Measurements from ENCODE around the gene CTIF. TPM values are rescaled to one million over a fixed set of nuclear protein-coding genes. Genes with fewer than 3 reads are reported as not detected.

Gene CTIF
- total and polyA plus RNA-seq, 10 donors = 5.2 to 39.2 (median 18.5) TPM

DNA sequence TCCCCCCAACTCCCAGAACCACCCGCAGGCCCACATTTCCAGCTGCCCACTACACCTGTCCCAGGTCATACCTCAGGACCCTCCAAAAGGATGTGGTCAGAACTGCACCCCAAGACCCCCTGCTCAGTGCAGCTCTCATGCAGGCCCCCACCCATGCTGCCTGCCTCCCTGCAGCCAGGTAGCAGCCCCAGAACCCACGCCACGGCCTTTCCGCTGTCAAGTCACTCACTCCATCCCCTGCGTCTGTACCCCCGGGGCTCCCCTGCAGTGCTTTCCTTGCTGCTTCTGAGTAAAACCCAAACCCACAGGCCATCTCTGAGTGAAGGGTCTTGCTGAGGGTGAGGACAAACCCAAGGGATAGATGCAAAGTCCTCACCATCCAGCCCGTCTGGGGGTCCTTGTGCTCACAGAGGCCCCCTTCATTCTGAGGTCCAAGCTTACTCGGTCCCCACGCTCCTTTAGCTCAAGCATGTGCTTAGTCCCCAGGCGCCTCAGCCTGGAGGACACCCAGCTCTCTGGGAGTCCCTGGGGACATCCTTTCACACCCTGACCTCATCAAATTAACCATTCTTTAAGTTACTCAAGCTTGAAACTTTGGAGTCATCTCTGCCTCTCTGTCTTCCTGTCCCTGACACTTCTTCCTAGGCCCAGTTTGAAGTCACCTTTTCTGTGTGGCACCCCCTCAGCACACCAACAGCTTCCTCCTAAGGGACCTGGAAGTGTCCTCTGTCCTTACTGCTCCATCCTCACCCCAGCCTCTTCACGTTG lies 281.8 kb downstream of the CTIF start:
- peak; percentile 75 for DNase-seq
- WGBS, 5 donors = 70 to 83% (median 81%) methylated on average over 11 of the region's 11 CpGs

DNA sequence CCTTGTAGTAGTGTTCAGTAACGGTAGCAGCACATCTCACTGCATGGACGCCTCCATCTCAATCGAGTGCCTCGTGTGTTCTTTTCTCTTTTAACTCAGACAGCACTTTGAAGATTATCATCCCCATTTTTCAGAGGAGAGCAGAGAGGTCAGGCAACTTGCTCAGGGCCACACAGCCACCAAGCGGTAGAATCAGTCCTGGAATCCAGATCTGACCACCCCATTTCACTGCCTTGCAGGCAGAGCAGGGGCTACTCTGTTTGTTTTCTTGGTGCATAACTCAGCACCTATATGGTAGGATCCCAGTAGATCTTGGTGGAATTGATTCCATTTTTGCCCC lies 282.4 kb downstream of the CTIF start:
- H3K4me3 ChIP-seq = no peak overlapping the region
- TF ChIP-seq POLR2AphosphoS5 (IDR thresholded peaks at IDR 0.05) (no peak), POLR2A (IDR thresholded peaks at IDR 0.05) (no peak)
- TF ChIP-seq, protein P1, sequence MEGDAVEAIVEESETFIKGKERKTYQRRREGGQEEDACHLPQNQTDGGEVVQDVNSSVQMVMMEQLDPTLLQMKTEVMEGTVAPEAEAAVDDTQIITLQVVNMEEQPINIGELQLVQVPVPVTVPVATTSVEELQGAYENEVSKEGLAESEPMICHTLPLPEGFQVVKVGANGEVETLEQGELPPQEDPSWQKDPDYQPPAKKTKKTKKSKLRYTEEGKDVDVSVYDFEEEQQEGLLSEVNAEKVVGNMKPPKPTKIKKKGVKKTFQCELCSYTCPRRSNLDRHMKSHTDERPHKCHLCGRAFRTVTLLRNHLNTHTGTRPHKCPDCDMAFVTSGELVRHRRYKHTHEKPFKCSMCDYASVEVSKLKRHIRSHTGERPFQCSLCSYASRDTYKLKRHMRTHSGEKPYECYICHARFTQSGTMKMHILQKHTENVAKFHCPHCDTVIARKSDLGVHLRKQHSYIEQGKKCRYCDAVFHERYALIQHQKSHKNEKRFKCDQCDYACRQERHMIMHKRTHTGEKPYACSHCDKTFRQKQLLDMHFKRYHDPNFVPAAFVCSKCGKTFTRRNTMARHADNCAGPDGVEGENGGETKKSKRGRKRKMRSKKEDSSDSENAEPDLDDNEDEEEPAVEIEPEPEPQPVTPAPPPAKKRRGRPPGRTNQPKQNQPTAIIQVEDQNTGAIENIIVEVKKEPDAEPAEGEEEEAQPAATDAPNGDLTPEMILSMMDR (IDR thresholded peaks at IDR 0.05 in 8 of 11, conservative IDR thresholded peaks at IDR 0.05 in 3 of 11) = no peak
- intact Hi-C loops (cut with DNase I; ENCODE audit: low total_unique reads) = no loop called here

More for the DNA sequence above, 281.8 kb downstream of the CTIF start:
- intact Hi-C loops (cut with DNase I; ENCODE audit: low total_unique reads) = no loop called here
- Histone ChIP-seq H3K4me3 (no peak overlapping the region), H3K4me1 (peaks cover 0 to 27% (median 7%) of the 10 kb centered on the region in 6 donors), H3K27ac (no peak overlapping the region), H3K9me3 (no peaks in the 10 kb centered on the region), H3K27me3 (replicated peaks in 1 of 7) (no peaks in the 10 kb centered on the region), H3K36me3 (peaks cover 0 to 34% (median 0%) of the 10 kb centered on the region in 6 donors)
- TF ChIP-seq POLR2AphosphoS5 (IDR thresholded peaks at IDR 0.05) (no peak), POLR2A (IDR thresholded peaks at IDR 0.05) (no peak)
- TF ChIP-seq, protein P1 (IDR thresholded peaks at IDR 0.05 in 8 of 11, conservative IDR thresholded peaks at IDR 0.05 in 3 of 11) = no peak

DNA sequence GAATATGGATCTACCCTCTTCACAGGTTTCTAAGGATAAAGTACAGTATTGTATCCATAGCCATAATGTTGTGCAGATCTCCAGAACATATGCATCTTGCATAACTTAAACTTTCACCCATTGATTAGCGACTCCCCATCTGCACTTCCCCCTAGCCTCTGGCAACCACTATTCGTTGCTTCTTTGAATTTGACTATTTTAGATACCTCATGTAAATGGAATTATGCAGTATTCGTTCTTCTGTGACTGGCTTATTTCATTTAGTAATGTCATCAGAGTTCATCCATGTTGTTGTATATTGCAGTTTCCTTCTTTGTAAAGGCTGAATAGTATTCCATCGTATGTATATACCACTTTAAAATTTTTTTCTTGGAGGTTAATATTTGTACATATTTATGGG lies 283.0 kb downstream of the CTIF start:
- Histone ChIP-seq H3K27me3 (replicated peaks in 1 of 7) (no peaks in the 10 kb centered on the region), H3K4me1 (peaks cover 0 to 31% (median 8%) of the 10 kb centered on the region in 6 donors), H3K36me3 (peaks cover 0 to 33% (median 0%) of the 10 kb centered on the region in 6 donors), H3K9me3 (no peaks in the 10 kb centered on the region), H3K27ac (no peak overlapping the region), H3K4me3 (no peak overlapping the region)
- WGBS, 5 donors = 60 to 74% (median 71%) methylated on average over 4 of the region's 4 CpGs
- DNase-seq = no peak
- TF ChIP-seq, protein P1 (IDR thresholded peaks at IDR 0.05 in 8 of 11, conservative IDR thresholded peaks at IDR 0.05 in 3 of 11) = no peak
- TF ChIP-seq POLR2AphosphoS5 (IDR thresholded peaks at IDR 0.05) = no peak
- TF ChIP-seq POLR2A (IDR thresholded peaks at IDR 0.05) = no peak
- intact Hi-C loops (cut with DNase I; ENCODE audit: low total_unique reads) = no loop called here

More for the DNA sequence above, 282.4 kb downstream of the CTIF start:
- Histone ChIP-seq H3K4me1 (peaks cover 0 to 31% (median 8%) of the 10 kb centered on the region in 6 donors), H3K9me3 (no peaks in the 10 kb centered on the region), H3K36me3 (peaks cover 0 to 34% (median 0%) of the 10 kb centered on the region in 6 donors), H3K27me3 (replicated peaks in 1 of 7) (no peaks in the 10 kb centered on the region), H3K27ac (no peak overlapping the region)
- DNase-seq = peak; percentile 28
- WGBS, 5 donors = 74 to 90% (median 83%) methylated on average over 5 of the region's 5 CpGs

DNA sequence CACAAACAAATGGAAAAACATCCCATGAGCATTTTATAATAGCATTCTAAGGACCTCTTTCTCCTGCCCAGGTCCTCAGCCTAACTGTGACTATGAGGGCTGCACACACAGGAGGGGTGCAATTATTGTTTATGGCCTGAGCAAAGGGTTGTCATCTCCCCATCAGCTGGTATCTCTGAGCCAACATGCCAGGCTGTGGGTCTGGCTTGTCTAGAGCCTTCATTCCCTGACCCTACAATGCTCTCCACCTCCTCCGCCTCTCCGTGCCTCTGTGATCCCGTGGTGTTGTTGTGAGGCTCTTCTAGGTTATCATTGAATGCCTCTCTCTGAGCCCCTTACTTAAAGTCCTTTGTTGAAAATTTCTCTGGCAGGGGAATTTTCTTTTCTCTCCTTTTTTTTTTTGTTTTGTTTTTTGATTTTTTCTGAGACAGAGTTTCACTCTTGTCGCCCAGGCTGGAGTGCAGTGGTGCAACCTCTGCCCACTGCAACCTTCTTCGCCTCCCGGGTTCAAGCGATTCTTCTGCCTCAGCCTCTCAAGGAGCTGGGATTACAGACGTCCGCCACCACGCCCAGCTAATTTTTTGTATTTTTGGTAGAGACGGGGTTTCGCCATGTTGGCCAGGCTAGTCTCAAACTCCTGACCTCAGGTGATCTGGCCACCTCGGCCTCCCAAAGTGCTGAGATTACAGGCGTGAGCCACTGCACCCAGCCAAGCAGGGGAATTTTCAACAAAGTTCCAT lies 285.6 kb downstream of the CTIF start:
- Histone ChIP-seq H3K9me3 (no peaks in the 10 kb centered on the region), H3K4me1 (peaks cover 0 to 53% (median 8%) of the 10 kb centered on the region in 6 donors), H3K27ac (no peak overlapping the region), H3K36me3 (peaks cover 0 to 8% (median 0%) of the 10 kb centered on the region in 6 donors), H3K27me3 (replicated peaks in 1 of 7) (no peaks in the 10 kb centered on the region), H3K4me3 (no peak overlapping the region)
- WGBS, 5 donors = 95 to 96% (median 96%) methylated on average over 14 of the region's 14 CpGs
- intact Hi-C loops (cut with DNase I; ENCODE audit: low total_unique reads) = no loop called here
- no peak for TF ChIP-seq POLR2A (IDR thresholded peaks at IDR 0.05)
- TF ChIP-seq POLR2AphosphoS5 (IDR thresholded peaks at IDR 0.05) = no peak
- TF ChIP-seq, protein P1 (IDR thresholded peaks at IDR 0.05 in 8 of 11, conservative IDR thresholded peaks at IDR 0.05 in 3 of 11) = no peak
- DNase-seq = peak; percentile 30
